NCI-H345 treated with DMSO at 0.1 percent for 48 hours (cell line): ENCODE measurements around the gene ZNF337.
"Not testable (repeated sequence)": the region's sequence is repeated elsewhere in the genome, so short reads cannot be mapped to it uniquely, and the experiment has no call there.

Experiments
- DNase-seq: peaks from one replicate; lab custom pipeline; 2025; ENCODE audit not compliant: unreplicated experiment; lab: John Stamatoyannopoulos, UW

ZNF337 gene

DNA sequence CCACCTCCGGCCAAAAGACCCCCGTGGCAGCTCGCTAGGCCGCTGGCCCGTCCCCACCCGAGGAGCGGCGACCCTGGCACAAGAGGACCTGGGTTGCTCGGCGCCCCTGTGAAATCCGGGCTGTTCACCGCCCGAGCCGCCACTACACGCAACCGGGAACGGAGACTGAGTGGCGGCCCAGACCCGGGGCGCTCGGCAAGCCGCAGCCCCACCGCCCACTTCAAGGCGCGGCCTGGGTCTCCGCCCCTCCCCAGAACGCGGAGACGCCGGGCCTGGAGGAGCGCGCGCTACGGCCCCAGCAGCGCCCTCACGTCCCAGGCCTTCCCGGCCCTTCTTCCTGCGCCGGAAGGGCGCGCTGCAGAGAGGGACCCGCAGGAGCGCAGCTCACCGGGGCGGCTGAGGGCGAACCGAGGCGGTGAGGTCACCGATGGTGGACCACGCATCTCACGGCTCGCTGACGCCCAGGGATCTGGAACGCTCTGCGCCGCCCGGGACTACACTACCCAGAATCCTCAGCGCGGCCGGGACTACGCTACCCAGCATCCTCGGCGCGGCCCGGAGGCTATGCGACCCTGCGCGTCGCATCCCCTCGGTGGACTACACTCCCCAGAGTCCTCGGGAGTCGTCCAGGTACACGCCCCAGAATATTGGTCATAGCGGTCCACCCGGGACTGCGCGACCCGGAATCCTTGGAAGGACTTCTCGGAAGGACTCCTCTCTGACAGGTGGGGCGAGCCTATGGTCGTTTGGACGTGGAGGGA, at the start of gene ZNF337:
TSS of gene ZNF337 (minus strand) at position 483 of the 761 bp plus-strand sequence. CDS start 10,436 bp downstream, outside the sequence.
- peak; percentile 96 for DNase-seq

DNA sequence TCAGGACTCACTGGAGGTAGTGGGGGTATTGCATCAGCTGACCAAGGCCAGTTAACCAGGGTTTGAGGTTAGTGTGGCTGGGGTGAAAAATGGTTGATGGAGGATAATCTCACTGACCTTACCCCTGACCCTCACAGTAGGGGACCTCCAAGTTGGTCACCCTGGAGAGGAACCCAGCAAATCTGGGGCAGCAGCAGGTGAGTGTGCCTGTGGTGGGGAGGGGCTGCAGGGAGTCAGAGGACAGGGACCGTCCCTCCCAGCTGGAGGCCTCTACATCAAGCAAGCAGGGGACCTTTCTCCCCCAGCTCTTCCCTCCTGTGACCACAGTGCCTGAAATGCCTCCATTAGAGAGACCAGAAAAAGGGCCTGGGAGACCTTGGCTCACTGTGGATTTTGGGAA, 49.1 kb upstream of the ZNF337 start:
- no peak for DNase-seq

DNA sequence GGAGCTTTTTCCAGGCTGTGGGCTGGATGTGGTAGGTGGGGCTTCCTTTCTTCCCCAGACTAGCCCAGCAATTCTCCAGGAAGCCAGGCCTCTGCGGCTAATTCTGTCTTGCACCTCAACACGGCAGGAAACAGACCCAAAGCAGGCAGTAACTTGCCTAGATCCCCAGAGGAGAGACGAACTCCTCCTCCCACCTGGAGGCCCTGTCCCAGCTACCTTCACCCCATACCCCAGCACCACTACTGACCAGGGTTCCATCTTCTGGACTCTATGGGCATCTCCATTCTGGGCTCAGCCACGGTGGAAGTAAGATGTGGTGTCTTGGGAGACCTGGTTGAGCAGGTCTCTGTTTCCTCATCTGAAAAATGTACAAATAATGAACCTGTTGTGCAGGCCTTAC, 48.4 kb upstream of the ZNF337 start:
- no peak for DNase-seq

DNA sequence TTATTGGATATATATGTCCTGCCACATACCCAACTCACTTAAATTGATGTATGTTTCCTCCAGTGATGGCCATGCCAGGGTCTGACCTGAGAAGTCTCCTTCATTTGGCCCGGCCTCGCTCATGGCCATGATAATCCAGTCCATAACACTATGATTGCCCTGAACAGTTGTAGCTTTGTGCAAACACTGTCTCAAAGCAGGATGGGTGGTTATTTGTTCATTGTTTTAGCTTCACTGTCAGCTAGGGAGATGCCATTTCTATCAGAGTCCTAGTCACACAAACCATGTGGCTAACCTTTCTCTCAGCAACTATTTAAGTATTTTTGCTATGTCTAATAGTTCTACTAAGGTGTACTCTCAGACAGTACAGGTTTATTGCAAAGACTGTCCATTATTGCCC, 47.6 kb upstream of the ZNF337 start:
- DNase-seq = no peak

DNA sequence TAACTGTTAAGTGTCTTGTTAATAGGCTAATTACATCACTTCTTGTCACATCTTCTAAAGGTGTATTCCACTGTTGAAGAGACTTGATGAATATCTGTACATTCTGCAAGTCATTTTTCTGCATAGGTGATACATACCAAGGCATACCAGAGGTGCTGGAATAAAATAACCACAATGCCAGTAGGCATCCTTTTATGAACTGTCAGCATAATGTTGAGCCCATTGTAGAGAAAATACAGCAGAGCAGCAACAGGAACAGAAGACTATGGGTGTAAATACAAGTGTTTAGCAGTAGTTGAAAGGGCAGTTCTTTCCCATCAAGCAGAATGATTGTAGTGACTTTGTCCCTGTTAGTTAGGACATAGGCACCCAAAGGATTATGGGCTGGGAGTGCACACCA, 44.4 kb upstream of the ZNF337 start:
- DNase-seq = no peak

DNA sequence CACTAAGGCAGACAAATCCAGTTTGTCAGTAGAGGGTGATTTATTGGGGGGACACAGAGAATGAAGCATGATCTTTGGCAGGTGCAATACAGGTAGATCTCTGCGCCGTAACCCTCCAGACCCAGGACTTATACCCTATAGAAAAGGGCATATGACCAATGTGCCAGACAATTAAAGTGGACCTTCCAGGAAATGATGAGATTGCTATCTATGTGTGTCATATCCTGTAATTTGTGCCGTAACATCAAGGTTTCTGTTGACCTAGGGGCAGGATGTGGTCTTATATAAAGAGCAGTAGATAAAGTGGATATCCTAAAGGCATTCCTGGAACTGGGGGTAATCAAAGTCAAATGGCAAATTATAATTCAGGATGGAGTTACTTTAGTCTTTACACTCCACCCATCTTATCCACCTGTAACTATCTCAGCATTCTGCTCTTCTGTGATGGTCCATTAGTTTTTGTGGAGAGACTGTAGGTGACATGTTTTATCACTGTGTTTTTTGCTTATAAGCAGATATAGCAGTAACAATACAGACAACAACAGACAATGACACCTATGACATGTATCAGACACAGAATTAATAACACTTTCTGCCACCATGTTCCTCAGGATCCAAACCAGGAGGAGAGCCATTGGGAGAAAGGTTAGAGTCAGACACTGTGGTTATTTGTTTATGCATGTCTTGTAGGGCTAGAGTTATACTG, 43.1 kb upstream of the ZNF337 start:
- no peak for DNase-seq

DNA sequence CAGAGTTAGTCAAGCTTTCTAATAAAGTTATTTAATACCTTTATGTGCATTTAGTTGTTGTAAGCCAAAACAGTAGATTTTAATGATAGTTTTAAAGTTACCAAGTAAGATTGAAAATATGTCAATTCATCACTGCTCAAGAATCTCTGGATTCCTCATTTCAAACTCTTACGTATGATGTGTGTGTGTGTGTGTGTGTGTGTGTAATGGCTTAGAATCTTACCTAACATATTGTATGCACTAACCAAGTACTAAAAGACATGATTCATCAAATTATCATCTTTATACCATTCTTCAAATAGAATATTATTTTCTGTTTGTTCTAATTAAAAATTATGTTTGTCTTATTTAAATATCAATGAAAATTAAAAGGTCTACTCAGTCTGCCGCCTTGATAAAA, 41.5 kb upstream of the ZNF337 start:
- no peak for DNase-seq

DNA sequence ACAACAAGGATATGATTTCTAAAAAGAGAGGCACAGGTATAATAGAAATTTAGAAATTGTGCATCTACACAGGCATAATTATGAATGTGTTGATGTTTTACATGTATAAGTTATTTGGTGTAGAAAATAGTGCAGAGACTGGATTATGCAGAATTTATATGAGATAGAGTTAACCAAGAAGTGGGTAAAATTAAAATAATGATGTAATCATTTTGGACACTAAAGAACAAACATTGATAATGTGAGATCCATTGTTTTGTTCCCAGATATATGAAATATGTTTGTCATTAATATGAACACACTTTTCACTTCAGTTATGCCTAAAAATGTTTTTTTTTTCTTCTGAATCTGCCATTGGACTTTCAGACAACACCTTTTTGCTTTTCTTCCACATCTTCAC, 37.2 kb upstream of the ZNF337 start:
- DNase-seq = no peak

DNA sequence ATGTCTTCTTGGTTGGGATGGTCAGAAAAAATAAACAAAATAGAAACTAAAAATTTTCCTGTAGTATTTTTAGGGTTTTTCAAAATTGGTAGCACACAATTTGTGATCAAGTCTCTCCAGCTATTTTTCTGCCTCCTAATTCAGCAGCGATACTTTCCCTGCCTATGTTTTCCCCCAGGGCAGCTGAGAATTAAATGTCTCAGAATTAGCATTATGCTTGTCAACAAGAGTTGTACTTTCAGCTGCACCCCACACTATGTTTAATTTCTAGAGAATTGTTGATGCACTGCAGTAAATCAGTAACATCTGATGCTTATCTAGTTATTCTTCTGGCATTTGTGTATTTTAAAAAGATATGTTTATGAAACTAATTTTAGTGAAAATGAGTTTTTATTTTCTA, 34.2 kb upstream of the ZNF337 start:
- no peak for DNase-seq

DNA sequence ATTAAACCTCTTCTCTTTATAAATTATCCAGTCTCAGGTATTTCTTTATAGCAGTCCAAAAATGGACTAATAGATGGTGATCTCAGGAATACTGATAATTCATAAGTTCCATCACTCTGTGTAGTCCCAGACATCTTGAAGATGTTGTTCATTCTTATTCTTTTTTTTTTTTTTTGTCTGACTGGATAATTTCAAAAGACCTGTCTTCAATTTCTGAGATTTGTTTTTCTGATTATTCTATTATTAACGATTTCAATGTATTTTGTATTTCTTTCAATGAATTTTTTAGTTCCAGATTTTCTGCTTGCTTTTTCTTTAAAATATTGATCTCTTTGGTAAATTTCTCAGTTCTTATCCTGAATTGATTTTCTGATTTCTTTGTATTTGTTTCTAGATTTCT, 29.7 kb upstream of the ZNF337 start:
- DNase-seq = no peak

DNA sequence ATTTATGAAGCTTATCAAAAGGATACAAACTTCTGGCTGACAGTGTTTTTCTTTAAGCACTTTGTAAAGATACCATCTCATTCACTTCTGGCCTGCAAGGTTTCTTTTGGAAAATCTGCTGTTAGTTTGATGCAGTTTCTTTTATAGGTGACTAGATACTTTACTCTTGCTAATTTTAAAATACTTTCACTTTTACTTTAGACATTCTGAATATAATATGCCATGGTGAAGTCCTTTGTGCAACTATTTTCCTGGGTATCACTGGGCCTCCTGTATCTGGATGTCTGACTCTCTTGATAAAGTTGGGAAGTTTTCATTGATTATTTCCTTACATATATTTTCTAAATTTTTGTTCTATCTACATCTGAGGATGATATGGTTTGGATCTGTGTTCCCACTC, 29.0 kb upstream of the ZNF337 start:
- DNase-seq = no peak

DNA sequence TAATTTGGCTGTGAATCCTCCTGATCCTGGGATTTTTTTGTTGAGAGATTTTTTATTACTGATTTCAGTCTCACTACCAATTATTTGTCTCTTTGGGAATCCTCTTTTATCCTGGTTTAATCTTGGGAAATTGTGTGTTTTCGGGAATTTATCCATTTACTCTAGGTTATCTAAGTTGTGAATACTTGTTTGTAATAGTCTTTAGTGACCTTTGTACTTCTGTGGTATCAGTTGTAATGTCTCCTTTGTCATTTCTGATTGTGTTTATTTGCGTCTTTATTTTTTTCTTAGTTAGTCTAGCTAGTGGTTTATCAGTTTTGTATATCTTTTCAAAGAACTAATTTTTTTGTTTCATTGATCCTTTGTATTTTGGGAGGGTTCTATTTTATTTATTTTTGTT, 27.3 kb upstream of the ZNF337 start:
- DNase-seq = no peak

DNA sequence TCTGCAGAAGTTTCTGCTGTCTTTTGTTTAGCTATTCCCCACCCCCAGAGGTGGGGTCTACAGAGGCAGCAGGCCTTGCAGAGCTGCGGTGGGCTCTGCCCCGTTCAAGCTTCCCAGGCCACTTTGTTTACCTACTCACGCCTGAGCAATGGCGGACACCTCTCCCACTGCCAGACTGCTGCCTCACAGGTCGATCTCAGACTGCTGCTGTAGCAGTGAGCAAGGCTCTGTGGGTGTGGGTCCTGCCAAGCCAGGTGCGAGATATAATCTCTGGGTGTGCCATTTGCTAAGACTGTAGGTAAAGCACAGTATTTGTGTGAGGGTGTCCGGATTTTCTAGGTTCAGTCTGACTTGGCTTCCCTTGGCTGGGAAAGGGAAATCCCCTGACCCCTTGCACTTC, 23.6 kb upstream of the ZNF337 start:
- DNase-seq = no peak

DNA sequence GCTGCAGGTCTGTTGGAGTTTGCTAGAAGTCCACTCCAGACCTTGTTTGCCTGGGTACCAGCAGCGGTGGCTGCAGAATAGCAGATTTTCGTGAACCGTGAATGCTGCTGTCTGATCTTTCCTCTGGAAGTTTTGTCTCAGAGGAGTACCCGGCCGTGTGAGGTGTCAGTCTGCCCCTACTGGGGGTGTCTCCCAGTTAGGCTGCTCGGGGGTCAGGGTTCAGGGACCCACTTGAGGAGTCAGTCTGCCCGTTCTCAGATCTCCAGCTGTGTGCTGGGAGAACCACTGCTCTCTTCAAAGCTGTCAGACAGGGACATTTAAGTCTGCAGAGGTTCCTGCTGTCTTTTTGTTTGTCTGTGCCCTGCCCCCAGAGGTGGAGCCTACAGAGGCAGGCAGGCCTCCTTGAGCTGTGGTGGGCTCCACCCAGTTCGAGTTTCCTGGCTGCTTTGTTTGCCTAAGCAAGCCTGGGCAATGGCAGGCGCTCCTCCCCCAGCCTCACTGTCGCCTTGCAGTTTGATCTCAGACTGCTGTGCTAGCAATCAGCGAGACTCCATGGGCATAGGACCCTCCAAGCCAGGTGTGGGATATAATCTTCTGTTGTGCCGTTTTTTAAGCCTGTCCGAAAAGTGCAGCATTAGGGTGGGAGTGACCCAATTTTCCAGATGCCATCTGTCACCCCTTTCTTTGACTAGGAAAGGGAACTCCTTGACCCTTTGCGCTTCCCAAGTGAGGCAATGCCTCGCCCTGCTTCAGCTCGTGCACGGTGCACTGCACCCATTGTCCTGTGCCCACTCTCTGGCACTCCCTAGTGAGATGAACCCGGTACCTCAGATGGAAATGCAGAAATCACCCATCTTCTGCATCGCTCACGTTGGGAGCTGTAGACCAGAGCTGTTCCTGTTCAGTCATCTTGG, 22.5 kb upstream of the ZNF337 start:
- DNase-seq = peak; percentile 32

DNA sequence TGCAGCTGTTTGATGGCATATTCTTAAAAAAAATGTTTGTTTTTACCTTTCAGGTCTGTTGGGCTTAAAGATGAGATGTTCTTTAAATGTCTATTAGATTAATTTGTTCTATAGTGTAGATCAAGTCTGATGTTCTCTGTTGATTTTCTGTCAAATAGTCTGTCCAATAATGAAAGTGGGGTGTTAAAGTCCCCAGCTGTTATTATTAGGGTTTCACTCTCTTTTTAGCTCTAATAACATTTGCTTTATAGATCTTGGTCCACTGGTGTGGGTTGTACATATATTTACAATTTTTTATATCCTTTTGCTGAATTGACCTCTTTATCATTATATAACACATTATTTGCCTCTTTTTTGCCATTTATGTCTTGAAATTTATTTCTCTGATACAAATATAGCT, 11.0 kb upstream of the ZNF337 start:
- DNase-seq = no peak

DNA sequence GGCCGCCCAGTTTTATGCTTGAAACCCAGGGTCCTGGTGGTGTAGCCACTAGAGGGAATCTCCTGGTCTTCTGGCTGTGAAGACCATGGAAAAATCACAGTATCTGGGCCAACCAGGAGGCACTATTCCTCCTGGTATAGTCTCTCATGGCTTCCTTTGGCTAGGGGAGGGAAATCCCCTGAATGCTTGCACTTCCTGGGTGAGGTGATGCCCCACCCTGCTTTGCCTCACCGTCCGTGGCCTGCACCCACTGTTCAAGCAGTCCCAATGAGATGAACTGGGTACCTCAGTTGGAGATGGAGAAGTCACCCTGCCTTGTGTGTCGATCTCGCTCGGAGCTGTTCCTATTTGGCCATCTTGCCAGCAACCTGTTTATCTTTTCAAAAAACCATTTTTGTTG, 10.1 kb upstream of the ZNF337 start:
- no peak for DNase-seq

DNA sequence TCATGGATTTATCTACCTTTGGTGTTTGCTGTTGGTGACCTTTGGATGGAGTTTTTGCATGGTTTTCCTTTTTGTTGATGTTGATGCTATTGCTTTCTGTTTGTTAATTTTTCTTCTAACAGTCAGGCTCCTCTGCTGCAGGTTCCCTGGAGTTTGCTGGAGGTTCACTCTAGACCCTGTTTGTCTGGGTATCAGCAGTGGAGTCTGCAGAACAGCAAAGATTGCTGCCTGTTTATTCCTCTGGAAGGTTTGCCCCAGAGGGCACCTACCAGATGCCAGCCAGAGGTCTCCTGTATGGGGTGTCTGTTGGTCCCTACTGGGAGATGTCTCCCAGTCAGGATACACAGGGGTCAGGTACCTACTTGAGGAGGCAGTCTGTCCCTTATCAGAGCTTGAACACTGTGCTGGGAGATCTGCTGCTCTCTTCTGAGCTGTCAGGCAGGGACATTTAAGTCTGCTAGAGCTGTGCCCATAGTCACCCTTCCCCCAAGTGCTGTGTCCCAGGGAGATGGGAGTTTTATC, 9.2 kb upstream of the ZNF337 start:
- DNase-seq = no peak

DNA sequence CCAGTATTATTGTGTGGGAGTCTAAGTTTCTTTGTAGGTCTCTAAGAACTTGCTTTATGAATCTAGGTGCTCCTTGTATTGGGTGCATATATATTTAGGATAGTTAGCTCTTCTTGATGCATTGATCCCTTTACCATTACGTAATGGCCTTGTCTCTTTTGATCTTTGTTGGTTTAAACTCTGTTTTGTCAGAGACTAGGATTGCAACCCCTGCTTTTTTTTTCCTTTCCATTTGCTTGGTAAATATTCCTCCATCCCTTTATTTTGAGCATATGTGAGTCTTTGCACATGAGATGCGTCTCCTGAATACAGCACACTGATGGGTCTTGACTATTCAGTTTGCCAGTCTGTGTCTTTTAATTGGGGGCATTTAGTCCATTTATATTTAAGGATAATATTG, 7.7 kb upstream of the ZNF337 start:
- DNase-seq = not testable (repeated sequence)

DNA sequence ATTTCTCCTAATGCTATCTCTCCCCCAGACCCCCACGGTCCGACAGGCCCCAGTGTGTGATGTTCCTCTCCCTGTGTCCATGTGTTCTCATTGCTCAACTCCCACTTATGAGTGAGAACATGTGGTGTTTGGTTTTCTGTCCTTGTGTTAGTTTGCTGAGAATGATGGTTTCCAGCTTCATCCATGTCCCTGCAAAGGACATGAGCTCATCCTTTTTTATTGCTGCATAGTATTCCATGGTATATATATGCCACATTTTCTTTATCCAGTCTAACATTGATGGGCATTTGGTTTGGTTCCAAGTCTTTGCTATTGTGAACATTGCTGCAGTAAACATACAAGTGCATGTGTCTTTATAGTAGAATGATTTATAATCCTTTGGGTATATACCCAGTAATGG, 4.2 kb upstream of the ZNF337 start:
- not testable (repeated sequence) for DNase-seq

DNA sequence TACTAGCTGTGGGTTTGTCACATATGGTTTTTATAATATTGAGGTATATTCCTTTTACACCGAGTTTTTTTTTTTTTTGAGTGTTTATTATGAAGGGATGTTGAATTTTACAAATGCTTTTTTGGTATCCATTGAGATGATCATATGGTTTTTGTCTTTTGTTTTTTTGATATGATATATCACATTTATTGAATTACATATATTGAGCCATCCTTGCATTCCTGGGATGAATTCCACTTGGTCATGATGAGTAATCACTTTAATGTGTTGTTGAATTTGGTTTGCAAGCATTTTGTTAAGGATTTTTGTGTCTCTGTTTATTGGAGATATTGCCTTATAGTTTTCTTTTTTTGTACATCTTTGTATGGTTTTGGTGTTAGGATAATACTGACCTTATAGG, 3.3 kb upstream of the ZNF337 start:
- no peak for DNase-seq

DNA sequence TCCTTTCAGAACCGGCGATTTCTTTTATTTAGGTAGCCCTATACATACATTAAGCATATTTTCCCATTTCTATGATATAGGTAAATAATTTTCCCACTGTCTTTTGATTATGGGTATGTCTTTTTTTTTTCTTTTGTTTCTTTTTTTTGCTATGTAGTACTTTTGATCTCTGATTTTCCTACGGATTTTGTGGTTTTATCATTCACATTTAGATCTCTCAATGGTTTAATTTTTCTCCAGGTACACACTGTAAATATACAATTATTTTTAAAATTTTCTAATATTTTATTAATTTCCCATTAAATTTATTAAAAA, 436 bp upstream of the ZNF337 start:
- no peak for DNase-seq
